Renal cortical epithelial cell (primary cell): ENCODE data around the gene DPY19L3. TPM values are rescaled to one million over a fixed set of nuclear protein-coding genes. Genes with fewer than 3 reads are reported as not detected.
"Not testable (repeated sequence)": the region's sequence is repeated elsewhere in the genome, so short reads cannot be mapped to it uniquely, and the experiment has no call there.

ENCODE experiments used
- DNase-seq: peaks from one replicate; pipeline ENCODE4 v3.0.0-alpha.2; 2011; ENCODE audit warnings: low read depth
- total RNA-seq: library from RNA; depleted of rRNA; stranded (reverse); fragments of >200 nt; gene quantifications from 2 replicates; pipeline ENCODE4 v1.2.3, GENCODE V29; 2014

DPY19L3 gene
- total RNA-seq, 1 donor from 2014 or later: 19.3 TPM

DNA sequence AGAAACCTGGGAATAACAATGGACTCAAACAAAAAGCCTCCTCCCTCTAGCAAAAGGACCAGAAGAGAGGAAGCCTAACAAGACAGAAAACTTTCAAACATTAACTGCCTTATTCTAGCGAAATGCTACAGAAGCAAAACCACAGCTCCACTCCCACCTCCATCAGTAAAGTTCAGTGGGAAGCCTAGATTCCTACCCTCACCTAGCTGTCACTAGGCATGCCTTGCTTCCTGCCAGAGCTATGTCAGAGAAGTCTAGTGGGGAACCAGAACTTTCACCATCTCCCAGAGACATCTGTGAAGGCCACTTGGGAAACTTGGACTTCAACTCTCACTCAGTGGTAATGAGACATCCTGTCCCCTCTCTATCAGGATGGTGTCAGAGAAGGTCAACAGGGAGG, 37.1 kb downstream of the DPY19L3 start:
- no peak for DNase-seq

DNA sequence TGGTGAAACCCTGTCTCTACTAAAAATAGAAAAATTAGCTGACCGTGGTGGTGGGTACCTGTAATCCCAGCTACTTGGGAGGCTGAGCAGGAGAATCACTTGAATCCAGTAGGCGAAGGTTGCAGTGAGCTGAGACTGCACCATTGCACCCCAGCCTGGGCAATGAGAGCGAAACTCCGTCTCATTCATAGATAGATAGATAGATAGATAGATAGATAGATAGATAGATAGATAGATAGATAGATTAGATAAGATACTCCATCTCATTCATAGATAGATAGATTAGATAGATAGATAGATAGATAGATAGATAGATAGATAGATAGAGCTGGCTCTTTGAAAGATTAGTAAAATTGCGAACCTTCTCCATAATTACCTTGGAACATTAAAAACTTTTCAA, 42.0 kb downstream of the DPY19L3 start:
- DNase-seq: not testable (repeated sequence)

DNA sequence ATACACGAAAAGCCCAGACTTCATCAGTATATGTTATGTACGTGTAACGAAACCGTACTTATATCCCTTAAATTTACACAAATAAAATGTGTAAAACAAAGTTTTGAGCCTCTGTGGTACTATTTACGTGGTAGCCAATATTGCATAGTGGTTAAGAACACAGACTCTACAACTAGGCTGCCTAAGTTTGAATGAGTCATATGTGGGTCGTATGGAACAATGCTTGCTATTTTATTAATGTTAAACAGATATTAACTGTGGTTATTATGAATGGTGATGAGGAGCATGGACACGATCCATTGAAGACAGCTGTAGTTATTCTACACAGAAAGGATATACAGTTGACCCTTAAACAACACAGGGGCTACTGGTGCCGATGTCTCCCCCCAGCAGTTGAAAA, 42.5 kb downstream of the DPY19L3 start:
- no peak for DNase-seq

DNA sequence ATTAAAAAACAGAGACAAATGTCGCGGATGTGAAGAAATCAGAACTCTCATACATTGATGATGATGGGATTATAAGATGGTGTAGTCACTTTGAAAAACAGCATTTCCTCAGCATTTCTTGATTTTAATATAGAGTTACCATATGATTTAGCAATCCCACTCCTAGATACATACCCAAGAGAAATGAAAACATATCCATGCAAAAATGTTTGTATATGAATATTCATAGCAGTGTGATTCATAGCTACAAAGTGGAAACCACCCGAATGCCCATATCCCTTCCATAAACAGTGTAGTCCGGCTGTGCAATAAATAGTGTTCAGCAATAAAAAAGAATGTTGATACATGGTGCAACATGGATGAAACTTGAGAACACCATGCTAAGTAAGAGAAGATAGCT, 44.6 kb downstream of the DPY19L3 start:
- no peak for DNase-seq

DNA sequence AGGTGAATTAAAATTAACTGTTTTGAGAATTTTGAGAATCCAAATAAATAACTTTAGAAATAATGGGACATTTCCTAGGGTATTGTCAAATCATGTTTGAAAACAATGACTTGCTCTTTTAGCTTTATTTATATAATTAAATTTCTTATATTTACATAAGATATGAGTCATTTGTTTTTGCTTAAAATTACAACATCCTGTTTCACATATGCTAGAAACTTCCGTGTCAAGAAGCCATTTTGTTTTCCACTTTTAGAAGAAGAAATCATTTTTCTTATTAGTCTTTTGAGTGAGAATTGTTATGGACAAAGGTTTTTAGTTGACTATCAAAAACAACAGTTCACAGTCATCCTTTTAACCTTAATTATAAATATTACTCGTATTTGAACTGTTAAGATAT, 48.2 kb downstream of the DPY19L3 start:
- no peak for DNase-seq

DNA sequence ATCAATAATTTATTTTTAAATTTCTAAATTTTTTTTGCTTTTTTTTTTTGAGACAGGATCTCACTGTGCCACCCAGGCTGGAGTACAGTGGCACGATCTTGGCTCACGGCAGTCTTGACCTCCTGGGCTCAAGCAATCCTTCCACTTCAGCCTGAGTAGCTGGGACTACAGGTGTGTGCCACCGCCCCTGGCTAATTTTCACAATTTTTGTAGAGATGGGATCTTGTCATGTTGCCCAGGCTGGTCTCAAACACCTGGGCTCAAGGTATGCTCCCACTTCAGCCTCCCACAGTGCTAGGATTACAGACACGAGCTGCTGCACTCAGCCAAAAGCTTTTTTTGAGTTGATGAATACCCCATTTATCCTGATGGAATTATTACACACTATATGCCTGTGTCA, 50.8 kb downstream of the DPY19L3 start:
- no peak for DNase-seq

DNA sequence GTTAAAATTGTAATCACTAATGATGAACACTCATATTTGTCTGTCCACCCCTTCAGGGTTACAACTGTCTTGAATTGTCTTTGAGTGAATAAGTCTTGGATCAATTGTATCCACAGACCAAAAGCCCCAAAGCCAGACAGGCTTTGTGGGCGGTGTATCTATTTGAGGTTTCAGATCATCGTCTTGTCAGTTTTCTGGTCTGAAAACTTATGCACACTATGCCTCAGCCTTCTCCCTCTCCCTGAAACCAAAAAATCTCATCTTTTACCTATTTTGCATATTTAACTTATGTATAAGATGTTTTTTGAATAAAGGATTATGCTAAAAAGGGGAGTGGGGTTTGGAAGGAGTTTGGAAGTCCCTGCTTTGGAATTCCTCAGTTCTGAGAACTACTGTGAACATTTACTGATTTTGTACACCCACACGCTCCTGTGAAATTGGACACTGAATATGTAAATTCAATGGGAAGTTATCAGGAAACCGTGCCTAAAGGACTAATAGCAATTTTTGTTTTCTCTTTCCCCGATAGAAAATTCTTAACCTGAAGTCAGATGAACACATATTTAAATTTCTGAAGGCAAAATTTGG, 52.1 kb downstream of the DPY19L3 start:
- no peak for DNase-seq

DNA sequence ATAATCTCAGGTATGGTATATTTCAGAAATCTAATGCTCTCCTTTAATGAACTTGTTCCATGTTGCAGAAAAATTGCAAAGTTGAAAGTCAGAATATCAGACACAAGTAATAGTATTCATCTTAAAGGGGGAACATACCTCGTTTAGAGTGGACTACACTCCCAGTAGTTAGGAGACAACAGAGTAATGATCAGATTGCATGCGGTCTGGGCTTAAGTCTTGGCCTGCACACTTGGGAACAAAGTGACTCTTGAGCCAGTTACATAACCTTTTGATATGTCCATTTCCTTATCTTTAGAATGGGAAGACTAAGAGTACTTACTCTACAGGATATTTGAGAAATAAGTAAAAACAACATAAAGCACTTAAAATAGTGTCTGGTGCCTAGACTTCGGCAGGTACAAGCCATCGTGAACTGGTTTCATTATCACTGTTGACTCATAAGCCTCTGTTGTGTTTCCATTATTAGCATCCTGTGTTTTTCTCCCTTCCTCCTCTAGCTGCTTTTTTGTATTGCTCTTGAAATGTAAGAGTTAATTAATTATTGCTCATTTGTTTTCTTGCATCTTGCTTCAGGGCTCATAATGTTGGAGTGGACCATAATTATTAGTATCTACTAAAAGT, 53.0 kb downstream of the DPY19L3 start:
- DNase-seq: no peak

DNA sequence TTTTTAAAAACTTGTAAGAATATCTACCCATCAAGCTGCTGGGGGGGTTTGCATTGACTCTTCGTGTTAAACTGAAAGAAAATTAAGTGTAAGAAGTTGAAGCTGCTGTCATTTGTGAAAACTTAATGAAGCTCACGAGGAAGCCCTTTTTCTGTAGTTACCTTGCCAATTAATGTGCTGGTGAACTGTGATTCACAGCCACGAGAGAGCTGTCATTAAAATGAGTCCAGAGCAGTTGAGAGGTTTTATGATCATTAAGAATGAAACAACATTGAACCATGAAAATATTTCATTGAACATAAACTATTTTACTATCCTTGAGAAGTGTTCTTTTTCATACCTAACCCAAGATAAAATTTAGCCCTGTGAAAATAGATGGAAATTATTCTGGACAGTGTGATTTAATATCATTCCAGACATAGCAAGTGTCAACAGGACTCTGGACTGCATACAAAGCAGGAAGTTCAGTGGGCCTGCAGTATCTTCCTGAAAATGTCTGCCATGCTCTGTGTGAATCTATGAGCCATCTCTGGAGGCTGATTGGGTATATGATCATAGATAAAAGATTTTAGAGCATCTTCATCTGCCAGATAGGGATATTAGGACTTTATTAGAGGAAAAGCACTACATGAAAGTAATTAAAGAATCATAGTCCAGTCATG, 53.8 kb downstream of the DPY19L3 start:
- DNase-seq: no peak

DNA sequence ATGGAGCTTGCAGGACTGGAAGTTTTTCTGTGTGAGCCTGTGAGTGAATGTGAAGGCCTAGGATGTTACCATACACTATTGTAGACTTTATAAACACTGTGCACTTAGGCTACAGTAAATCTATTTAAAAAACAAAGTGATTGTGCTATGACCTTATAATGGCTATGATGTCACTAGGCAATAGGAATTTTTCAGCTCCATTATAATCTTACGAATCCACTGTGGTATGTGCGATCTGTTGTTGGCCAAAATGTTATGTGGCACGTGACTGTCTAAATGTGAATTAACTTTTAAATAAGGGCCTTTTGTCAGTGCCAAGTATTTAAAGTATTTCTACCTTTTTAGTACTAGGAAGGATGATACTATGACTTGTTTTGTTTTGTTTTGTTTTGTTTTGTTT, 54.9 kb downstream of the DPY19L3 start:
- no peak for DNase-seq

DNA sequence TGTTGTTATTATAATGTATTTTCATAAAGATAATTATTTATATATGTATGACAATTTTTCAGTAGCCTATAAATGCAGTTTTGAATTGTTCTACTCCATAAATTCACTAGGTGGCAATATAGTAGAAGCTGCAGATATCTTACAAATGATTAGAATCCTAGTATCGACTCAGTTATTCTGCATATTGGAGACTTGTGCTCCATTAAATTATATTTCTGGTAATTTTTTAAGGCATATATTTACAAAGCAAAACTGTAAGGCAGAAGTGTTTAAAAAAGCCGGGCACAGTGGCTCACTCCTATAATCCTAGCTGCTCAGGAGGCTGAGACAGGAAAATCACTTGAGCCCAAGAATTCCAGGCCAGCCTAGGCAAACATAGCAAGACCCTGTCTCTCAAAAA, 58.7 kb downstream of the DPY19L3 start:
- DNase-seq: peak; percentile 17

DNA sequence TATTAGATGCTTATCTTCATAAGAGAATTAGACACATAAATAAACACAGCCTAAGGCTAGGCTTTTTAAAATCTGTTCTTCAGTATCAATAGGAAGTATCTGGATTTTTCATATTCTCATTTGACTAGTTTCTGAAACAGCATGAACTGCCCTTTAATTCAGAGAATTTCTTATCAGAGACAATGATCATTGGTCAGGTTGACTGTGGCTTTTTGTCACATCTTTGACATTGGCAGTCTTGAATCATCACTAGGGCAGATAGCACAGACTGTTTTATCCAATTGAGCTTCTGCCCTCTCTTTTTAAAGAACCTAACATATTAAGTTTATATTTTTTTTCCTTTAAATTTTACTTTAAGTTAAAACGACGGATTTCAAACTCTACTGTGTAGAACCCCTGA, 59.6 kb downstream of the DPY19L3 start:
- DNase-seq: no peak

DNA sequence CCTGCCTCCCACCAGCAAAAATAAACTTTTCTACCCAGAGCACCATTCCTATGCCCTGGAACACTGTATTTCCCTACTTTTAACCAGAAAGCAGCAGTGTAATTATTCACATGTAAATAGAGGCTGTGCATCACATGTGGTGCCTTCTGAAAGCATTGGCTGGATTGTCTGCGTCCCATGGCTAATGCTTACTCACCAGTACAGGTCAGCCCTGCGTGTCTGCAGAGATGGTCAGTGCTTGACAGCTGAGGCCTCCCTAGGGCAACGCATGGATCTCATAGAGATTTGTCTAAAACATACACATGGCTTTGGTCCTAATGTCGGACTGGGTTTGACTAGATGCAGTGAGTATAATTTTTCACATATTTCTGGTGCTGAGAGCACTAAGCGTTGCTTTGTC, 64.2 kb downstream of the DPY19L3 start:
- no peak for DNase-seq

DNA sequence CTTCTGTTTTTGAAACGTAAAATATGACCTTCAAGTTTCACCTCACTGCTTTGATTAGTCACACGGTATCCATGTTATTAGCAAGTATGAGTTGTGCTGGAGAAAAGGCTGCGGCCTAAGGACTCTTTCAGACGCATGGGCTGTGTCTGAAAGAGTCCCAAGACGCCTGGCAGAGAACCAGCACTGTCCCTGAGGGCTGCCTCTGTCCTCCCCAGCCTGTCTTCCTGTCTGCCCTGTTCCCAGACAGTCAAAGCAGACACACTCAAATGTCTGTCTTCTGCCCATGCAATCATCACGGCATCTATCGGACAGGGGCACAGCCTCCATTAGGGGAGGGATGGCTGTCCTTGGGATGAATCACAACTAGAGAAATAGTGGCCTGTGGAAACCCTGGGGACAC, 65.5 kb downstream of the DPY19L3 start:
- no peak for DNase-seq

DNA sequence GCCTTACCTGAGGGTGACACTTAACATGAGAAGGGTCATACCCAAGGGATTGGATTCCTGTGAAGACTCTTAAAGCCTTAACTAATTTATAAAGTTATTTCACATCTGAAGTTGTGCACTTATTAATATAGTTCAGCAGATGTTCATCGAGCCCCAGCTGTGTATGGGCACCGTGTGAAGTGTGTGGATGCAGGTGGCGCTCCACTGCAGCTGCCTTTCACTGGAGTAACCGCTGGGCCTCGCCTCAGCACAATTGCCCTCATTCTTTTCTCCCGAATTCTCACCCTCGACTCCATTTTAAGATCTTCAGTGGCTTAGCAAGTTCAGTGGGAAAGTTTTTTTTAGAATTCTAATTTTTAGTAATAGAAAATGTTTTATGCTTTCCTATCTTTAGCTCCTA, 66.2 kb downstream of the DPY19L3 start:
- no peak for DNase-seq

DNA sequence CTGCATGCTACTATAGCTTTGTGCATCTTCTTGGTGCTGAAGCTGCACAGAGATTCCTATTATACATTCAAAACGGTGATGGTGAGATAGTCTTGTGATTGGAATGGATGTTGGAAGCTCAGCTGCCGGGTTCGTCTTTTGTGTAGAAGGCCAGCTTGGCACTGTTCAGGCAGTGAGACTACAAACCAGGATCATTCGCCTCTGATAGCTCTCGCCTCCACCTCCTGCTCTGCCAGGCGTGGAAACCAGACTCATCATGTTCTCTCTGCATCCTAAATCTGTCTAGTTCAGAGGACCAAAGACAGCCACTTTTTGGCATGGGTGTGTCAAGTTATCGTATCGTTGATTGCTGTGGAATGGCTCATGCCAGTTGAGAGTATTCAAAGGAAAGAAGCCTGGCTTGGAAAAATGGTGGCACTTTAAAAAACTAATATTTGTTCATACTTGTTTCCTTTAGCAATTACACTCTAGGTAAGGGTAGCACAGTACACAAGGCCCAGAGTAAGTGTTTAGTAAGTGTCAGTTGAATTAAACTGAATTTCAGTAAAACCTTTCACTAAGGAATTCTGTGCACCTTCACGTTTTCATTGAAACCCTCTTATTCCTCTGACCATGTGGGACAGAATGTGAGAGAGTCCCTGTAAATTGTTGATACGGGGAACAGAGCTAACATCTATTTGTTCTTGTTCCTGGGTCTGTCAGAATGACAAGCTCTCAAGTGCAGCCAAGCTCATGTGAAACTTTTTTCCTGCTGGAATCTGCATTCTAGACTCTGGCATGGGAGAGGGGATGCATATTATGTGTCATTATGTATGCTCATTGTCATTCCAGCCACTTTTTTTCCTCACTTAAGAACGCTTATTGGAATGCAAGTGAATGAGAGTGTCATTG, 69.8 kb downstream of the DPY19L3 start:
- no peak for DNase-seq

DNA sequence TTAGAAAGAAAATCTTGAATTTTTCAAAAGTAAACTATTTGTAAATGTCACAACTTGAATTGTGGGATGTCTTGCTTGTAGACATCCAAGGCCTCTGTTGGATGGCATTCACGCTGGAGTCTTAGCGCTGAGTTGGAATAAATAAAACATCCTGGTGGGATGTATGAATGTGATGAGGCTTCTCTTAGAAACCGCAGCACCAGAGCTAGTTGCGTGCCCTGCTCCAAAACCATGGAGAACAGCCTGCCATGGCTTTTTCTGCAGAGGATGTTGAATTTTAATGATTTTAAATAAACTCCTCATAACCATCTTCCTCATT, 70.4 kb downstream of the DPY19L3 start:
- DNase-seq: no peak

DNA sequence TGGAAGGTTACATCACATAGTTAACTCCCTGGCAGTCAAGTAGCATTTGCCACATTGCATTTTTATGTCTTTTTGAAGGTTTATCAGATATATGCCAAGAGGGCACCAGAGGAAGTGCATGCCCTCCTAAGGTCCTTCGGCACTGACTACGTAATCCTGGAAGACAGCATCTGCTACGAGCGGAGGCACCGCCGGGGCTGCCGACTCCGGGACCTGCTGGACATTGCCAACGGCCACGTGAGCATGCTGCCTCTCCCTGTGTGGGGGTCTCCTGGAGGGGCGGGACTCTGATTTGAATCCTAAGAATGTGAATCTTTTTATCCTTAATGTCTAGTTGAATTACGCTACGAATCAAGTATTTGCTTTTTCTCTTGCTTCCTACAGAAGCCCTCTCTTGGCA, 74.8 kb downstream of the DPY19L3 start:
- no peak for DNase-seq

DNA sequence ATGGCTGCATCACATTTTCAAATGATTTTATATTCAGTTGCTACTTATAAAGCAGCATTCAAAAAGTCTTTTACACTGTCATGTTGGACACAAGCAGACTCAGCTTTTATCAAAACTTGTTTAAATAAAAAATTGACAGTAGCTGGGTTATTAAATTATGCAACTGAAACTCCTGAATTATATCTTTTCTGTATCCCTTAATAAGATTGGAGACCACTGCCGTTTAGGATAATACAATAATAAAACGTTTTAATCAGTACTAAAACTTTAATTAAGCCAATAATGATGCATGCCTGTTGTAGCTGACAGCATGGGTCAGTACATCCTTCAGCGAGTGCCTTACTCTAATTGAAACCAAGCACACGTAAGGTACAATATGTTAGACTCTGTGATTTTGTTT, 78.0 kb downstream of the DPY19L3 start:
- no peak for DNase-seq

DNA sequence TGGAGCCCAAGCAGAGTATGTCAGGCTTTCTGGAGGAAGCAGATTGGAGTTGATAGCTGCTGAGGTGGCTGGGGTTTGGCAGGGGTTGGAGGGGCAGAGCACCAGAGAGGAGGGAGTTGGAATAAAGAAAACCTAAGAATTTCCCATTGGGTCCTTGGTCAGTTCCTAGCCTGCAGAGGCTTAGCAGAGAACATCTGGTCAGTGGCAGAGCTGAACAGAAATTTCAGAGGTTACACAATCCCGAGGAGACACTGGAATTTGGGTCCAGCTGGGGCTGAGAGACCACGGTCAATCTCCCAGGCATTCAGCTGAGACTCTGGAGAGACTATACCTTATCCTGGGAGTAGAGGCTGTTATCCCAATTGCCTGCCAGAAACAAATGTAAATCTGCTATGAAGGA, 84.4 kb downstream of the DPY19L3 start:
- no peak for DNase-seq

DNA sequence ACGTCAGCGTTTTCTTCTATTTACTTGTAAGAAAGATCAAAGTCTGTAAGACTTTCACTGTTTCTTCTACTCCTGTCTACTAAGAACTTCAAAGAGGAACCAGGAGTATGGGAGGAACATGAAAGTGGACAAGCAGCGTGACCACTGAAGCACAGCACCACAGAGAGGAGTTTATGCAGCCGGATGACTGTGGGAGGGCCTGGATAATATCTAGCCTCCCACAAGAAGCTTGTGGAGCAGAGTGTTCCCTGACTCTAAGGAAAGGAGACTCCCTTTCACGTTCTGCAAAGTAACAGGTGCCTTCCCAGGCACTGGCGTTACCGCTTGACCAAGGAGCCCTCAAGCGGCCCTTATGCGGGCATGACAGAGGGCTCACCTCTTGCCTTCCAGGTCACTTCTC, 91.8 kb downstream of the DPY19L3 start:
- DNase-seq: no peak

DNA sequence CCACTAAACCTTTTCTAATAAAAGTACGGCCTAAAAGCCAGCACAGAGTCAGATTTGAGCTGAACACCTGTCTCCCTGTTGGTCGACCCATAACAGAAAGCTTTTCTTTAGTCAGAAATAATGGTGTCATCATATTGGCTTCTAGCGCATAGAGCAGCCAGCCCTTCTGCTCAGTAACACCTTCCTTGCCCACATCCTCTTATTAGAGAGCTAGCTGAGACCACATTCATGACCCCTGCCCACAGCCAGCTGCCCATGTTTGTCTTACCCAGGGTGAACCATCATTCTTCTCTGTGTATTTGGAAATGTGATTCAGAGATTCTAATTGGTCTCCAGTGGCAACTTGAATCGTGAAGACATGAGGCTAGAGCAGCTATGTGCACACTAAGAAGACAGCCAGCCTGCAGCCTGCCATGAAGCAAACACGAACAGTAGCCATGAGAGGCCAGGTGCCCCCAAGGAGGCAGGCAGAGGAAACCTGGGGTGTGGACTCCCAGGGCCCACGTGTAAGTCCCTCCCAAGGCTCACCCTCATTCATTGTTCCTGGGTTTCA, 93.2 kb downstream of the DPY19L3 start:
- no peak for DNase-seq

DNA sequence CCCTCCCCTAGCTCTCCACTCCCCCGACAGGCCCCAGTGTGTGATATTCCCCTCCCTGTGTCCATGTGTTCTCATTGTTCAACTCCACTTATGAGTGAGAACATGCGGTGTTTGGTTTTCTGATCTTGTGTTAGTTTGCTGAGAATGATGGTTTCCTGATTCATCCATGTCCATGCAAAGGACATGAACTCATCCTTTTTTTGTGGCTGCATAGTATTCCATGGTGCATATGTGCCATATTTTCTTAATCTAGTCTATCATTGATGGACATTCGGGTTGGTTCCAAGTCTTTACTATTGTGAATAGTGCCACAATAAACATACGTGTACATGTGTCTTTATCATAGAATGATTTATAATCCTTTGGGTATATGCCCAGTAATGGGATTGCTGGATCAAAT, 106.9 kb downstream of the DPY19L3 start:
- DNase-seq: not testable (repeated sequence)
